Ovary (tissue), 9 donors: ENCODE results near the gene CPVL. TPM values are rescaled to one million over a fixed set of nuclear protein-coding genes. Genes with fewer than 3 reads are reported as not detected.

Experiments
- DNase-seq, 5 donors: peaks; one replicate each; pipeline ENCODE4 v3.0.0-alpha.2; 2019 to 2020
- H3K27ac ChIP-seq, 2 donors: fragments of 200-600 bp; one replicate each; pipeline versions ENCODE4 v1.5.1 to v1.8.0; 2019 to 2022
- H3K27me3 ChIP-seq: fragments of 200-600 bp; one replicate; pipeline ENCODE4 v1.8.0; 2022
- H3K36me3 ChIP-seq: fragments of 200-600 bp; sonication (generic); one replicate; pipeline ENCODE4 v1.5.1; 2019
- H3K4me1 ChIP-seq: one replicate; pipeline ENCODE4 v1.8.1; 2013; ENCODE audit warnings: mild to moderate bottlenecking, moderate library complexity; ENCODE audit not compliant: insufficient read depth
- H3K4me3 ChIP-seq: fragments of 200-600 bp; sonication (generic); one replicate; pipeline ENCODE4 v1.5.1; 2017
- H3K9me3 ChIP-seq, 2 donors: fragments of 200-600 bp in 1 of 2; sonication (generic) in 1 of 2; one replicate each; pipeline versions ENCODE4 v1.5.1 to v1.8.1; 2013 to 2019; ENCODE audit warnings: mild to moderate bottlenecking in 1 of 2, moderate library complexity in 1 of 2
- EP300 ChIP-seq: sonication (generic); formaldehyde crosslinking; IDR thresholded peaks from one replicate; pipeline ENCODE4 v1.6.1; 2017; ENCODE audit warnings: antibody characterized with exemption
- POLR2A ChIP-seq: fragments of 450-650 bp; IDR thresholded peaks from one replicate; pipeline ENCODE4 v1.6.1; 2017; ENCODE audit warnings: antibody characterized with exemption, mild to moderate bottlenecking, moderate library complexity
- WGBS, 3 donors: extraction: QIAGEN DNeasy Blood & Tissue Kit in 1 of 3; methylation state at CpG; one replicate each; pipeline versions ENCODE4 v1.1.5 to v1.1.7; 2013 to 2017; 5-methylcytosine and 5-hydroxymethylcytosine counted together
- intact Hi-C, 4 donors: fragments of 100-400 bp; cut with DNase I; formaldehyde crosslinking; loops; one replicate each; pipeline versions ENCODE4 v1.11.0 to v1.15.1; 2022 to 2023
- polyA plus RNA-seq, 2 donors: library from polyadenylated mRNA; stranded (reverse); fragments of 200-250 nt in 1 of 2; fragments of 350-450 nt in 1 of 2; fragmentation: Illumina TruSeq in 1 of 2; extraction: RNeasy Lipid Tissue Mini Kit (QIAGEN cat#74804) in 1 of 2; gene quantifications; one replicate each; pipeline ENCODE4 v1.2.3, GENCODE V29; 2013 to 2014
- total RNA-seq, 7 donors: library from RNA; depleted of rRNA in 2 of 7; stranded (reverse); fragments of >200 nt in 2 of 7; fragmentation: NEBNext Ultra II Directional in 3 of 7; extraction: Animal tissue kit (Norgen Biotek cat#: 25700) in 3 of 7; gene quantifications; one replicate each; pipeline versions ENCODE4 v1.1.0 to v1.2.4, GENCODE V29; 2016 to 2023
- TF ChIP-seq, protein P1 (sequence below), 3 donors: fragments of 450-650 bp in 2 of 3; fragments of 200-600 bp in 1 of 3; IDR thresholded peaks; one replicate each; pipeline versions ENCODE4 v1.5.1 to v1.8.0; 2016 to 2022; ENCODE audit warnings: antibody characterized with exemption in 3 of 3, mild to moderate bottlenecking in 1 of 3
- donor health status: DM: no; HTN: no; CAD: no; lungs with moderate emphysema.
- donor health status: DM: no; HTN: no; CAD: no.
- donor health status: Bipolar disorder and iron deficiency.
- donor health status: DM: yes; HTN: yes; CAD: no.
- donor health status: DM: no; HTN: no; CAD: no.
- donor health status: DM: yes; HTN: yes; CAD: no.

The CPVL gene
- total and polyA plus RNA-seq, 9 donors, result 10.6 to 88.9 (median 20.9) TPM

DNA sequence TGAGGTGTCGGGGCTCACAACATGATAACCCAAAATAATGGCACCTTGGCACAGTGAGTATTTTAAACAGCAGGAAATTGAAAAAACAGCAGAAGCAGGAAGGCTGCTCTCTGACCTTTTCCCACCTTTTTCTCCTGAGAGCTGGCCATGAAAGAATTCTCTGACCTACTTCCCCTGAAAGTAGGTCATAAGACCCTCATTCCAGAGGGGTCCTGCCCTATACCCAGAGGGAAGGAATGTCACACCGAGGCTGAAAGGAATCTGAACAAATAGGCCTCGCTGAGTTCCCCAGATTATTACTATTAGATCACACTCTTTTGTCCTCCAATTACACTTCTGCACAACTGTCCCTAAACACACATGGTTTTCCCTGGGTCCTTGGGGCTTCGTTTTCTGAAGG is 18.8 kb downstream of the CPVL start:
- WGBS, 3 donors, result 70 to 75% (median 73%) methylated on average over 4 of the region's 4 CpGs
- H3K27me3 ChIP-seq, result no peaks in the 10 kb centered on the region
- no peaks in the 10 kb centered on the region for H3K36me3 ChIP-seq
- H3K9me3 ChIP-seq, result no peaks in the 10 kb centered on the region
- no peak for DNase-seq
- TF ChIP-seq POLR2A, result no peak
- TF ChIP-seq, protein P1, sequence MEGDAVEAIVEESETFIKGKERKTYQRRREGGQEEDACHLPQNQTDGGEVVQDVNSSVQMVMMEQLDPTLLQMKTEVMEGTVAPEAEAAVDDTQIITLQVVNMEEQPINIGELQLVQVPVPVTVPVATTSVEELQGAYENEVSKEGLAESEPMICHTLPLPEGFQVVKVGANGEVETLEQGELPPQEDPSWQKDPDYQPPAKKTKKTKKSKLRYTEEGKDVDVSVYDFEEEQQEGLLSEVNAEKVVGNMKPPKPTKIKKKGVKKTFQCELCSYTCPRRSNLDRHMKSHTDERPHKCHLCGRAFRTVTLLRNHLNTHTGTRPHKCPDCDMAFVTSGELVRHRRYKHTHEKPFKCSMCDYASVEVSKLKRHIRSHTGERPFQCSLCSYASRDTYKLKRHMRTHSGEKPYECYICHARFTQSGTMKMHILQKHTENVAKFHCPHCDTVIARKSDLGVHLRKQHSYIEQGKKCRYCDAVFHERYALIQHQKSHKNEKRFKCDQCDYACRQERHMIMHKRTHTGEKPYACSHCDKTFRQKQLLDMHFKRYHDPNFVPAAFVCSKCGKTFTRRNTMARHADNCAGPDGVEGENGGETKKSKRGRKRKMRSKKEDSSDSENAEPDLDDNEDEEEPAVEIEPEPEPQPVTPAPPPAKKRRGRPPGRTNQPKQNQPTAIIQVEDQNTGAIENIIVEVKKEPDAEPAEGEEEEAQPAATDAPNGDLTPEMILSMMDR (IDR thresholded peaks at IDR 0.05), result no peak
- TF ChIP-seq EP300, result no peak
- H3K4me1 ChIP-seq, result no peaks in the 10 kb centered on the region
- no peak overlapping the region for H3K27ac ChIP-seq
- intact Hi-C loops, result no loop called here
- H3K4me3 ChIP-seq, result no peak overlapping the region

DNA sequence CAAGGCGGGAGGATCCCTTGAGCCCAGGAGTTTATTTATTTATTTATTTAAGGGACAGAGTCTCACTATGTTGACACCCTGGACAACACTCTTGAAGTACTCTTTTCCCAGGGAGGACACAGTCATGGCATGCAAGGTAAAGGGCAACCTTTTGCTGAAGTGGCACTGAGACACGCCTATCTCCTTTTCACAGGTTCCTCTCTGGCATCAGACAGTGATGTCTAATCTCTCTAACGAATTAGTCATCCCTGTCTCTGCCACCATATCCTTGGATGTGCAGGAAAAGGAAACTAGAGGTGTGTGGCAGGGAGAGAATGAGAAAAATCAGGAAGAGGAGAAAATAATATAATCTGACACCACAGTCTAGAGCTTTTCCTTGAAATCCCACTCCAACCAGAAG is 19.5 kb downstream of the CPVL start:
- H3K4me1 ChIP-seq, result no peaks in the 10 kb centered on the region
- H3K9me3 ChIP-seq, result no peaks in the 10 kb centered on the region
- WGBS, 3 donors, result 87 to 95% (median 91%) methylated on average over 3 of the region's 3 CpGs
- H3K36me3 ChIP-seq, result no peaks in the 10 kb centered on the region
- H3K4me3 ChIP-seq, result no peak overlapping the region
- H3K27ac ChIP-seq, result no peak overlapping the region
- H3K27me3 ChIP-seq, result no peaks in the 10 kb centered on the region
- intact Hi-C loops, result no loop called here
- no peak for DNase-seq
- TF ChIP-seq EP300, result no peak
- TF ChIP-seq POLR2A, result no peak
- TF ChIP-seq, protein P1 (IDR thresholded peaks at IDR 0.05), result no peak

DNA sequence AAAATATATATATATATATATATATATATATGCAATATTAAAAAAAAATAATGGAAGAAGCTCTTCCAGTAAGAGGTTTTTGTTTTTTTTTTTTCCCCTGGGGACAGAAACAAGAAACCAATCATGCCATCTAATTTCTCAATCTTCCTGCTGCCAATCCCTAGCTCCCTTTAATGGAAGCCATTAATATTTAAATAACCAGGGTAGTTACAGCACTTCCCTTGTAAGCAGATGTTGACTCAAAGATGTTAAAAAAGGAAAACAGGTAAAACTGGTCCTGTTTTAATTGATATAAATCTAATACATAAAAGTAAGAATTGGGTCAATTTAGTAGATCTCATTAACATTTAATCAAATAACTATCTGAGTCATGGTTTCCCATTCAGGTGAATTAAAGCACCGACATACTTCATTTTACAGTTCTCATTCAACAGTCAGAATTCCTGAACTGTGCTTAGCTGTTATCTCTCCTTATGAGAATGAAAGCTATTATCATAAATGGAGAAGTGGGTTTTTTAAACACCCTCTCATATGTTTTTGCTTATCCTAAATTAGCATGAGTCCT is 22.6 kb downstream of the CPVL start:
- H3K9me3 ChIP-seq, result no peaks in the 10 kb centered on the region
- H3K27ac ChIP-seq, result no peak overlapping the region
- WGBS, 3 donors, result 73 to 89% (median 88%) methylated on average over 1 of the region's 1 CpG
- H3K4me3 ChIP-seq, result no peak overlapping the region
- no peak for DNase-seq
- no peaks in the 10 kb centered on the region for H3K4me1 ChIP-seq
- TF ChIP-seq EP300, result no peak
- TF ChIP-seq POLR2A, result no peak
- TF ChIP-seq, protein P1 (IDR thresholded peaks at IDR 0.05), result no peak
- no peaks in the 10 kb centered on the region for H3K36me3 ChIP-seq
- H3K27me3 ChIP-seq, result no peaks in the 10 kb centered on the region
- intact Hi-C loops, result no loop called here

DNA sequence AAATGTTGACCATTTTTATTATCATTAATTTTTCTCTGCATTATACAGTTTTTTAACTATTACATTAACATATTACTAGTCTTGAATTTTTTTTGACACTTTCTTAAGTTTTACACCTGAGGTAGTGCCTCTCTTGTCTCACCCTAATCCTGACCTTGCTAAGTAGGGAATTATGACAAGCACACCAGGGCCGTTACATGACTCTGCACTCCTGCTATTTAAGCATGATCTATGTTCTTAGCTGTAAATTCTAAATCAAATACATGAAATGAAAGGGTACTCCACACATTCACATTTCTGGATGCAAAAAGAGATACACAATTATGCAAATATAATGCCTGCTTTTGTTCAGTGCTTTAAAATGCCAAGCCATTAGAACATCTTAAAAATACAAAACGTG is 23.6 kb downstream of the CPVL start:
- Histone ChIP-seq H3K36me3 (no peaks in the 10 kb centered on the region), H3K27ac (no peak overlapping the region), H3K4me3 (no peak overlapping the region), H3K27me3 (no peaks in the 10 kb centered on the region), H3K9me3 (no peaks in the 10 kb centered on the region), H3K4me1 (no peaks in the 10 kb centered on the region)
- intact Hi-C loops, result no loop called here
- DNase-seq, result no peak
- 93 to 95% (median 95%) methylated on average over 2 of the region's 2 CpGs for WGBS, 3 donors
- TF ChIP-seq, protein P1 (IDR thresholded peaks at IDR 0.05), result no peak
- TF ChIP-seq POLR2A, result no peak
- TF ChIP-seq EP300, result no peak
